BE2C (cell line): ENCODE measurements around the gene AUNIP.

Experiments used
- DNase-seq: peaks from one replicate; pipeline ENCODE4 v3.0.0-alpha.2; 2020
- H3K27me3 ChIP-seq: fragments of 250-450 bp; sonication (Bioruptor Pico); 2 replicates; pipeline ENCODE4 v1.5.1; 2020; ENCODE audit warnings: mild to moderate bottlenecking
- H3K36me3 ChIP-seq: fragments of 250-450 bp; sonication (Bioruptor Pico); 2 replicates; pipeline ENCODE4 v1.5.1; 2020; ENCODE audit warnings: mild to moderate bottlenecking
- H3K4me1 ChIP-seq: fragments of 250-450 bp; sonication (Bioruptor Pico); 2 replicates; pipeline ENCODE4 v1.5.1; 2020
- H3K4me3 ChIP-seq: 2 replicates; pipeline ENCODE4 v1.5.1; 2011; ENCODE audit warnings: low read depth, low read length
- H3K9me3 ChIP-seq: fragments of 250-450 bp; sonication (Bioruptor Pico); 2 replicates; pipeline ENCODE4 v1.5.1; 2020
- CTCF ChIP-seq: IDR thresholded peaks from 2 replicates; pipeline ENCODE4 v1.5.1; 2012; ENCODE audit warnings: mild to moderate bottlenecking, low read depth, low read length

AUNIP gene

GRCh38 chr1:25881266-25881665 is 22.0 kb upstream of the AUNIP start:
- no peak for TF ChIP-seq CTCF
- Histone ChIP-seq H3K4me3 (no peak overlapping the region), H3K36me3 (no peaks in the 10 kb centered on the region), H3K9me3 (no peaks in the 10 kb centered on the region), H3K4me1 (no peaks in the 10 kb centered on the region), H3K27me3 (no peaks in the 10 kb centered on the region)
- DNase-seq, result no peak

GRCh38 chr1:25880518-25880917 is 21.3 kb upstream of the AUNIP start:
- no peak overlapping the region for H3K4me3 ChIP-seq
- H3K4me1 ChIP-seq, result no peaks in the 10 kb centered on the region
- TF ChIP-seq CTCF, result no peak
- no peaks in the 10 kb centered on the region for H3K27me3 ChIP-seq
- no peak for DNase-seq
- no peaks in the 10 kb centered on the region for H3K36me3 ChIP-seq
- H3K9me3 ChIP-seq, result no peaks in the 10 kb centered on the region

GRCh38 chr1:25879675-25880074 is 20.4 kb upstream of the AUNIP start:
- TF ChIP-seq CTCF, result no peak
- no peaks in the 10 kb centered on the region for H3K27me3 ChIP-seq
- no peaks in the 10 kb centered on the region for H3K4me1 ChIP-seq
- H3K36me3 ChIP-seq, result no peaks in the 10 kb centered on the region
- H3K4me3 ChIP-seq, result no peak overlapping the region
- DNase-seq, result no peak
- H3K9me3 ChIP-seq, result no peaks in the 10 kb centered on the region

- no peak for TF ChIP-seq CTCF
- no peak overlapping the region for H3K4me3 ChIP-seq
- H3K36me3 ChIP-seq, result no peaks in the 10 kb centered on the region
- no peaks in the 10 kb centered on the region for H3K4me1 ChIP-seq
- H3K27me3 ChIP-seq, result no peaks in the 10 kb centered on the region
- DNase-seq, result no peak
- H3K9me3 ChIP-seq, result no peaks in the 10 kb centered on the region
Observed at GRCh38 chr1:25878690-25879089, 19.4 kb upstream of the AUNIP start.

- DNase-seq, result no peak
- Histone ChIP-seq H3K9me3 (no peaks in the 10 kb centered on the region), H3K27me3 (no peaks in the 10 kb centered on the region), H3K36me3 (no peaks in the 10 kb centered on the region), H3K4me3 (no peak overlapping the region), H3K4me1 (no peaks in the 10 kb centered on the region)
- TF ChIP-seq CTCF, result no peak
Observed at GRCh38 chr1:25877155-25877554, 17.9 kb upstream of the AUNIP start.

GRCh38 chr1:25876693-25877077 is 17.4 kb upstream of the AUNIP start:
- no peaks in the 10 kb centered on the region for H3K27me3 ChIP-seq
- no peak for DNase-seq
- H3K4me3 ChIP-seq, result no peak overlapping the region
- no peaks in the 10 kb centered on the region for H3K36me3 ChIP-seq
- no peak for TF ChIP-seq CTCF
- H3K9me3 ChIP-seq, result no peaks in the 10 kb centered on the region
- H3K4me1 ChIP-seq, result no peaks in the 10 kb centered on the region
